Neuronal stem cell (in vitro differentiated cells): ENCODE results near the gene GRM7.

Experiments
- DNase-seq: peaks from one replicate; pipeline ENCODE4 v3.0.0-alpha.2; 2013; ENCODE audit warnings: low spot score
- H2AFZ ChIP-seq: one replicate; pipeline ENCODE4 v1.6.1; 2013; ENCODE audit warnings: mild to moderate bottlenecking, low read length, inconsistent platforms
- H2AK5ac ChIP-seq: 2 replicates; pipeline ENCODE4 v1.6.1; 2013; ENCODE audit warnings: low read depth, mild to moderate bottlenecking, inconsistent platforms, low read length, moderate library complexity, mixed read lengths
- H2BK120ac ChIP-seq: 2 replicates; pipeline ENCODE4 v1.6.1; 2013; ENCODE audit warnings: low read depth, mild to moderate bottlenecking, inconsistent platforms, low read length, moderate library complexity, mixed read lengths
- H2BK12ac ChIP-seq: one replicate; pipeline ENCODE4 v1.6.1; 2013; ENCODE audit warnings: low read length, inconsistent platforms
- H2BK15ac ChIP-seq: 2 replicates; pipeline ENCODE4 v1.6.1; 2013; ENCODE audit warnings: mild to moderate bottlenecking, low read length, inconsistent platforms, mixed read lengths
- H2BK5ac ChIP-seq: one replicate; pipeline ENCODE4 v1.6.1; 2013; ENCODE audit warnings: inconsistent platforms, mild to moderate bottlenecking, low read length, moderate library complexity
- H3K14ac ChIP-seq: one replicate; pipeline ENCODE4 v1.6.1; 2013; ENCODE audit warnings: low read length, inconsistent platforms
- H3K18ac ChIP-seq: 2 replicates; pipeline ENCODE4 v1.6.1; 2013; ENCODE audit warnings: low read length, inconsistent platforms
- H3K23ac ChIP-seq: 2 replicates; pipeline ENCODE4 v1.6.1; 2013; ENCODE audit warnings: low read depth, mild to moderate bottlenecking, mixed read lengths, low read length, inconsistent platforms; ENCODE audit not compliant: poor library complexity
- H3K27ac ChIP-seq: replicated peaks from 3 replicates; pipeline ENCODE4 v1.5.1; 2013; ENCODE audit warnings: low read length, inconsistent platforms
- H3K27me3 ChIP-seq, 3 experiments: 2 replicates each; pipeline ENCODE4 v1.6.1; 2013; ENCODE audit warnings: low read length in 3 of 3, mild to moderate bottlenecking in 2 of 3, inconsistent platforms in 1 of 3, low read depth in 1 of 3, mixed read lengths in 1 of 3, moderate library complexity in 1 of 3; ENCODE audit not compliant: control insufficient read depth in 3 of 3, insufficient read depth in 3 of 3
- H3K36me3 ChIP-seq, 2 donors: replicated peaks in 1 of 2; 2 replicates each; pipeline ENCODE4 v1.6.1; 2013; ENCODE audit warnings: low read length in 2 of 2; ENCODE audit not compliant: control insufficient read depth in 2 of 2, insufficient read depth in 2 of 2
- H3K4ac ChIP-seq: 2 replicates; pipeline ENCODE4 v1.6.1; 2013; ENCODE audit warnings: inconsistent platforms, mild to moderate bottlenecking, low read length, moderate library complexity
- H3K4me1 ChIP-seq, 2 donors: 1 replicate in 1 of 2; 2 replicates in 1 of 2; pipeline ENCODE4 v1.6.1; 2013; ENCODE audit warnings: low read length in 2 of 2, low read depth in 1 of 2; ENCODE audit not compliant: control insufficient read depth in 2 of 2, insufficient read depth in 1 of 2
- H3K4me2 ChIP-seq: one replicate; pipeline ENCODE4 v1.6.1; 2013; ENCODE audit warnings: mild to moderate bottlenecking, low read length, inconsistent platforms; ENCODE audit not compliant: insufficient read depth, poor library complexity, severe bottlenecking
- H3K4me3 ChIP-seq, 2 donors: 2 replicates each; pipeline ENCODE4 v1.5.1; 2013; ENCODE audit warnings: low read length in 2 of 2, mild to moderate bottlenecking in 2 of 2, inconsistent platforms in 1 of 2, moderate library complexity in 1 of 2
- H3K79me1 ChIP-seq: one replicate; pipeline ENCODE4 v1.6.1; 2013; ENCODE audit warnings: low read depth, mild to moderate bottlenecking, inconsistent platforms, low read length, moderate library complexity
- H3K9ac ChIP-seq: one replicate; pipeline ENCODE4 v1.6.1; 2013; ENCODE audit warnings: mild to moderate bottlenecking, low read depth, low read length, inconsistent platforms; ENCODE audit not compliant: poor library complexity
- H3K9me3 ChIP-seq, 2 donors: replicated peaks in 1 of 2; 2 replicates each; pipeline versions ENCODE3 to v1.6.1; 2013; ENCODE audit warnings: low read length in 2 of 2, mild to moderate bottlenecking in 2 of 2, inconsistent platforms in 1 of 2, low read depth in 1 of 2, mixed read lengths in 1 of 2, moderate library complexity in 1 of 2; ENCODE audit not compliant: control insufficient read depth in 2 of 2, insufficient read depth in 1 of 2
- H4K8ac ChIP-seq: one replicate; pipeline ENCODE4 v1.6.1; 2013; ENCODE audit warnings: low read depth, mild to moderate bottlenecking, inconsistent platforms, low read length, moderate library complexity
- H4K91ac ChIP-seq: one replicate; pipeline ENCODE4 v1.6.1; 2013; ENCODE audit warnings: low read length, low read depth, mild to moderate bottlenecking, inconsistent platforms; ENCODE audit not compliant: poor library complexity
- WGBS, 2 donors: extraction: QIAGEN DNeasy Blood & Tissue Kit; methylation state at CpG; one replicate each; pipeline ENCODE4 v1.1.7; 2013; ENCODE audit warnings: missing lambda C conversion rate in 2 of 2, mixed read lengths in 1 of 2; ENCODE audit not compliant: insufficient read length in 2 of 2, insufficient replicate concordance in 1 of 2; ENCODE audit errors: extremely low coverage in 2 of 2; 5-methylcytosine and 5-hydroxymethylcytosine counted together

The GRM7 gene

DNA sequence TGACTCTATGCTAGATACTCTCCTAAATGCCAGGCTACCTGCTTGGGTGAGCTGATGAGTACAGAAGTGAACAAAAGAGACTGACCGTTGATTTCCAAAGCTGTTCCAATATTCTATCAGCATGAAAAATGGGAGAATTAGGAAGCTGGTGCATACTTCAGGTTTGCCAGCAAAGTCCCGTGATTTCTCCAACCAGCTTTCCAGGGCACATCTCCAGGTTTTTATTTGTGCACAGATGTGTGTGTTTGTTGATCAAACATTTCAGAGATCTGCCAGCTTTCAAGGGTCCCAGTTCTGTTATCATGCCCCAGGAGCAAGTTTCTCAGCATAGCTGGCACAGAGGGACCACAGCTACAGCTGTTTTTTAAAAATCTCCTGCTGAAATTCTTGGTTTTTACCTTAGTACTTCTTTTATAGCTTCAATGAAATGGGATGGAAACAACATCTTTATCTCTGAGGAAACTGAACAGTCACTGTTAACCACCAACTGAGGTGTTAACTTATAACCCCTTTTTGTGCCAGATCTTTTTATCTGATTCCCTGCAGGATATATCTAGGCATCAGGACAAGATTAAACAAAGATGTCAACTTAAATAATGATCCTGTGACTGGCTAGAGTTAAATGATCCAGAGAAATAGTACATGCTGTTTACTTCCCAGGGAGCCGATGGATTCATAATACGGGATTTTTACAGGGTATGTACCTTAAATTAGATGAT lies 380.8 kb downstream of the GRM7 start:
- no peak overlapping the region for H2BK15ac ChIP-seq
- H2BK5ac ChIP-seq = no peak overlapping the region
- H3K36me3 ChIP-seq = no peaks in the 10 kb centered on the region
- no peak overlapping the region for H3K4me3 ChIP-seq
- H3K23ac ChIP-seq = no peak overlapping the region
- H3K14ac ChIP-seq = no peak overlapping the region
- H4K91ac ChIP-seq = no peak overlapping the region
- H3K4me1 ChIP-seq = no peaks in the 10 kb centered on the region
- no peak for DNase-seq
- H3K4me2 ChIP-seq = no peak overlapping the region
- no peaks in the 10 kb centered on the region for H3K27me3 ChIP-seq
- no peak overlapping the region for H3K9ac ChIP-seq
- no peak overlapping the region for H2BK120ac ChIP-seq
- H3K4ac ChIP-seq = no peak overlapping the region
- H4K8ac ChIP-seq = no peak overlapping the region
- no peak overlapping the region for H3K27ac ChIP-seq
- H3K79me1 ChIP-seq = no peaks in the 10 kb centered on the region
- no peak overlapping the region for H3K18ac ChIP-seq
- no peak overlapping the region for H2AK5ac ChIP-seq
- no peaks in the 10 kb centered on the region for H3K9me3 ChIP-seq
- no peak overlapping the region for H2AFZ ChIP-seq
- WGBS, 2 donors = no CpG with 5 or more reads among the region's 4 CpGs
- H2BK12ac ChIP-seq = no peak overlapping the region

DNA sequence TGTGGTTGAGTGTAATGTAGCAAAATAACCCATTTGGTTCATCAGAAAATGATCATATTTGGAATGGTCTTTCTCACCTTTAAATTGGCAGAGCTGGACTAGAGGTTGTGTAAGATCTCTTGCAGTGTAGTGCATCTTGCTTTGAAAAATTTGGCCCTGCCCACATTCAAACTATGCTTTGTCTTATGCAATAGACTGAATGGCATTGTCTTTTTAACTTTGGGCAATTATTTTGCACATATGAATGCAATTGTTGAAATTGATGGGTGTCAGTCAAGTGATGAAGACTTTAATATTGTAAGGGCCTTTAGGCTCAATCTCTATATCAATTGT lies 381.4 kb downstream of the GRM7 start:
- H3K27ac ChIP-seq = no peak overlapping the region
- H3K9ac ChIP-seq = no peak overlapping the region
- H3K4me3 ChIP-seq = no peak overlapping the region
- H3K4ac ChIP-seq = no peak overlapping the region
- no peak overlapping the region for H2BK12ac ChIP-seq
- no peaks in the 10 kb centered on the region for H3K36me3 ChIP-seq
- no peak overlapping the region for H3K4me2 ChIP-seq
- no peak overlapping the region for H2BK120ac ChIP-seq
- H2BK15ac ChIP-seq = no peak overlapping the region
- DNase-seq = no peak
- no peaks in the 10 kb centered on the region for H3K79me1 ChIP-seq
- no peaks in the 10 kb centered on the region for H3K27me3 ChIP-seq
- no peaks in the 10 kb centered on the region for H3K4me1 ChIP-seq
- H3K9me3 ChIP-seq = no peaks in the 10 kb centered on the region
- H3K18ac ChIP-seq = no peak overlapping the region
- H3K23ac ChIP-seq = no peak overlapping the region
- no peak overlapping the region for H4K8ac ChIP-seq
- H2AFZ ChIP-seq = no peak overlapping the region
- H4K91ac ChIP-seq = no peak overlapping the region
- no peak overlapping the region for H2BK5ac ChIP-seq
- H3K14ac ChIP-seq = no peak overlapping the region
- no peak overlapping the region for H2AK5ac ChIP-seq

DNA sequence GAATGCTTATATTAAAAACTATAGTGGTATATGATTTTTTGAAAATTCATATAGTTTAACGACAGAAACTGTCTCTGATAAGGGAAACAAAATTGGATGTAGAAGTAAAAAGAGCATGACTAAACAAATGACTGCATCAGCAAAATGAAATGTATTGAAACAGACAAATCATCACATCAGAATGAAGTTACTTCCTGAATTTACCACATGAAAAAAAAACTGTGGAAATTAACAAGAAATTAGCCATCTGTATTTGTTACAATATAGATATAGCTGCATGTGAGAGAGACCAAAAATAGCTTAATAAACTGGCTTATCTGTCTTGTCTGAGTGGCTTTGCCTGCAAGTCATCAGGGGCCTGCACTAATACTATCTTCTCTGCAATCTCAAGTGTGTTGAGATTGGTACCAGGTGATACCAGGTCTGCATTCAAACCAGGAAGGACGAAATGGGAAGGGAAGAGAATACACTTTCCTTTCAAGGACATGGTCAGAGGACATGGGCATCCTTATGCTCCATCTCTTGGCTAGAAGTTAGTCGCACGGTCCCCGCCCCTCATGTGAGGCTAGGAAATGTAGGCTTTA lies 388.7 kb downstream of the GRM7 start:
- H3K4me2 ChIP-seq = no peak overlapping the region
- no peaks in the 10 kb centered on the region for H3K27me3 ChIP-seq
- no peak overlapping the region for H2BK120ac ChIP-seq
- no peak overlapping the region for H3K18ac ChIP-seq
- H3K9ac ChIP-seq = no peak overlapping the region
- no peaks in the 10 kb centered on the region for H3K36me3 ChIP-seq
- no CpG with 5 or more reads among the region's 5 CpGs for WGBS, 2 donors
- H2AK5ac ChIP-seq = no peak overlapping the region
- no peak overlapping the region for H3K4me3 ChIP-seq
- H3K27ac ChIP-seq = no peak overlapping the region
- no peak overlapping the region for H3K14ac ChIP-seq
- H3K9me3 ChIP-seq = no peaks in the 10 kb centered on the region
- no peak overlapping the region for H3K4ac ChIP-seq
- H4K91ac ChIP-seq = no peak overlapping the region
- no peak overlapping the region for H2AFZ ChIP-seq
- H3K79me1 ChIP-seq = no peaks in the 10 kb centered on the region
- H2BK5ac ChIP-seq = no peak overlapping the region
- no peak overlapping the region for H2BK12ac ChIP-seq
- H4K8ac ChIP-seq = no peak overlapping the region
- H3K23ac ChIP-seq = no peak overlapping the region
- H2BK15ac ChIP-seq = no peak overlapping the region
- no peak for DNase-seq
- H3K4me1 ChIP-seq = no peaks in the 10 kb centered on the region

DNA sequence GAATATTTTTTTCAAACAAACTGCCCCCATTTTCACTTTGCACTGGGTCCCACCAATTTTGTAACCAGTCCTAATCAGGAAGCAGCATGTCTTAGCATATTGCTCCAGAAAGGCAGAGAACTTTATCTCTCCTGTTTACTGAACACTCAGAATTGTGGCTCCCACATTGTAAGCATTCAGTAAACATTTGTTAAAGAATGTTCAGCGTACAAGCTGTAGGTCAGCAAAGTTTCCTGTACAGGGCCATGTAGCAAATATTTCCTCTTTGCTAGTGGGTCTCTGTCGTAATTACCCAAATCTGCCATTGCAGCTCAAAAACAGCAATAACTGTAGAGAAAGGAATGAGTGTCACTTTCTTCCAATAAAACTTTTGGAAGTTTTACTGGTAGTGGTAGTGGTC lies 393.3 kb downstream of the GRM7 start:
- no peak overlapping the region for H4K8ac ChIP-seq
- DNase-seq = no peak
- no peak overlapping the region for H2BK12ac ChIP-seq
- no peaks in the 10 kb centered on the region for H3K9me3 ChIP-seq
- H3K9ac ChIP-seq = no peak overlapping the region
- no peak overlapping the region for H3K14ac ChIP-seq
- no peak overlapping the region for H3K4me2 ChIP-seq
- H3K23ac ChIP-seq = no peak overlapping the region
- no peak overlapping the region for H3K18ac ChIP-seq
- H2BK5ac ChIP-seq = no peak overlapping the region
- no peak overlapping the region for H4K91ac ChIP-seq
- WGBS, 2 donors = no CpG with 5 or more reads among the region's 2 CpGs
- H3K4me3 ChIP-seq = no peak overlapping the region
- no peak overlapping the region for H3K27ac ChIP-seq
- no peaks in the 10 kb centered on the region for H3K4me1 ChIP-seq
- H2AFZ ChIP-seq = no peak overlapping the region
- H2BK120ac ChIP-seq = no peak overlapping the region
- no peak overlapping the region for H2BK15ac ChIP-seq
- no peak overlapping the region for H3K4ac ChIP-seq
- H3K27me3 ChIP-seq = no peaks in the 10 kb centered on the region
- H3K36me3 ChIP-seq = no peaks in the 10 kb centered on the region
- no peaks in the 10 kb centered on the region for H3K79me1 ChIP-seq
- no peak overlapping the region for H2AK5ac ChIP-seq
